ENCODE measurements around the gene BCL3. TPM values are rescaled to one million over a fixed set of nuclear protein-coding genes. Genes with fewer than 3 reads are reported as not detected.
A peak's percentile ranks its signal among the peaks of the same experiment; 100 is the strongest.

The BCL3 gene
- total RNA-seq, 2 experiments from 2014 or later, result 63.4 to 66.6 TPM

GRCh38 chr19:44792281-44792680, 43.8 kb downstream of the BCL3 start:
- DNase-seq, result no peak
- Mint-ChIP-seq H3K9me3 (no peaks in the 10 kb centered on the region), H3K27ac (no peak overlapping the region), H3K4me1 (peaks cover 9% of the 10 kb centered on the region), H3K27me3 (no peaks in the 10 kb centered on the region), H3K4me3 (no peak overlapping the region), H3K36me3 (ENCODE audit: low read depth) (no peaks in the 10 kb centered on the region)
- CTCF ChIA-PET, result interaction anchor here (1.1 kb wide), 1 partner anchor 68 kb away, joined by 3 read pairs; no protein-coding TSS in a partner anchor
- POLR2A ChIA-PET, result no interaction called here

GRCh38 chr19:44794610-44795009, 46.1 kb downstream of the BCL3 start:
- ChIA-PET CTCF (interaction anchor here (0.8 to 1.2 kb wide), 2 partner anchors 12 to 24 kb away, joined by 3 to 4 read pairs; no protein-coding TSS in a partner anchor), POLR2A (no interaction called here)
- Mint-ChIP-seq H3K36me3 (ENCODE audit: low read depth) (no peaks in the 10 kb centered on the region), H3K4me3 (no peak overlapping the region), H3K27ac (no peak overlapping the region), H3K27me3 (no peaks in the 10 kb centered on the region), H3K9me3 (no peaks in the 10 kb centered on the region), H3K4me1 (peaks cover 20% of the 10 kb centered on the region)
- no peak for DNase-seq

GRCh38 chr19:44795398-44795987, 47.0 kb downstream of the BCL3 start:
- Mint-ChIP-seq H3K4me1 (peaks cover 22% of the 10 kb centered on the region), H3K36me3 (ENCODE audit: low read depth) (no peaks in the 10 kb centered on the region), H3K27ac (no peak overlapping the region), H3K27me3 (no peaks in the 10 kb centered on the region), H3K4me3 (no peak overlapping the region), H3K9me3 (no peaks in the 10 kb centered on the region)
- CTCF ChIA-PET, result interaction anchor here (0.8 to 1.4 kb wide), 2 partner anchors 11 to 71 kb away, joined by 3 to 6 read pairs; no protein-coding TSS in a partner anchor
- POLR2A ChIA-PET, result no interaction called here
- DNase-seq, result no peak

- no peaks in the 10 kb centered on the region for H3K9me3 Mint-ChIP-seq
- ChIA-PET POLR2A (no interaction called here), CTCF (interaction anchor here (1.4 to 1.9 kb wide), 2 partner anchors 12 to 72 kb away, joined by 4 to 6 read pairs; no protein-coding TSS in a partner anchor)
- H3K27me3 Mint-ChIP-seq, result no peaks in the 10 kb centered on the region
- no peak overlapping the region for H3K4me3 Mint-ChIP-seq
- no peak overlapping the region for H3K27ac Mint-ChIP-seq
- H3K4me1 Mint-ChIP-seq, result peaks cover 22% of the 10 kb centered on the region
- peak; percentile 18 for DNase-seq
- H3K36me3 Mint-ChIP-seq (ENCODE audit: low read depth), result no peaks in the 10 kb centered on the region
Measured at GRCh38 chr19:44796701-44797115, 48.2 kb downstream of the BCL3 start.

GRCh38 chr19:44799627-44800346, 51.3 kb downstream of the BCL3 start:
- ChIA-PET CTCF (interaction anchor here (1.1 to 2.1 kb wide), 3 partner anchors 29 to 76 kb away, joined by 3 to 9 read pairs (median 5); no protein-coding TSS in a partner anchor), POLR2A (no interaction called here)
- H3K4me1 Mint-ChIP-seq, result peaks cover 22% of the 10 kb centered on the region
- peaks cover 2% of the 10 kb centered on the region for H3K27me3 Mint-ChIP-seq
- H3K9me3 Mint-ChIP-seq, result no peaks in the 10 kb centered on the region
- no peaks in the 10 kb centered on the region for H3K36me3 Mint-ChIP-seq (ENCODE audit: low read depth)
- H3K4me3 Mint-ChIP-seq, result no peak overlapping the region
- H3K27ac Mint-ChIP-seq, result no peak overlapping the region
- no peak for DNase-seq

GRCh38 chr19:44800461-44800860, 52.0 kb downstream of the BCL3 start:
- Mint-ChIP-seq H3K27ac (no peak overlapping the region), H3K4me3 (no peak overlapping the region)
- POLR2A ChIA-PET, result no interaction called here

GRCh38 chr19:44803442-44804428, 55.2 kb downstream of the BCL3 start:
- Mint-ChIP-seq H3K4me3 (no peak overlapping the region), H3K9me3 (no peaks in the 10 kb centered on the region), H3K36me3 (ENCODE audit: low read depth) (no peaks in the 10 kb centered on the region), H3K4me1 (peaks cover 5% of the 10 kb centered on the region), H3K27me3 (peaks cover 15% of the 10 kb centered on the region), H3K27ac (no peak overlapping the region)
- CTCF ChIA-PET, result interaction anchor here (0.9 to 1.8 kb wide), 2 partner anchors 42 to 80 kb away, joined by 3 to 4 read pairs; partner anchors contain the start of gene NECTIN2
- POLR2A ChIA-PET, result no interaction called here
- no peak for DNase-seq

More at GRCh38 chr19:44800461-44800860, 52.0 kb downstream of the BCL3 start:
- DNase-seq, result peak; percentile 88
- Mint-ChIP-seq H3K9me3 (no peaks in the 10 kb centered on the region), H3K36me3 (ENCODE audit: low read depth) (no peaks in the 10 kb centered on the region), H3K4me1 (peaks cover 22% of the 10 kb centered on the region), H3K27me3 (peaks cover 4% of the 10 kb centered on the region)
- CTCF ChIA-PET, result no interaction called here

GRCh38 chr19:44806291-44806690, 57.8 kb downstream of the BCL3 start:
- Mint-ChIP-seq H3K9me3 (no peaks in the 10 kb centered on the region), H3K4me3 (no peak overlapping the region), H3K4me1 (no peaks in the 10 kb centered on the region), H3K27ac (no peak overlapping the region), H3K36me3 (ENCODE audit: low read depth) (no peaks in the 10 kb centered on the region), H3K27me3 (peaks cover 21% of the 10 kb centered on the region)
- POLR2A ChIA-PET, result no interaction called here
- DNase-seq, result no peak
- CTCF ChIA-PET, result interaction anchor here (0.7 to 1.2 kb wide), 2 partner anchors 11 to 92 kb away, joined by 3 read pairs; no protein-coding TSS in a partner anchor

GRCh38 chr19:44807162-44807561, 58.7 kb downstream of the BCL3 start:
- H3K36me3 Mint-ChIP-seq (ENCODE audit: low read depth), result no peaks in the 10 kb centered on the region
- H3K27ac Mint-ChIP-seq, result no peak overlapping the region
- ChIA-PET POLR2A (no interaction called here), CTCF (interaction anchor here (0.7 kb wide), 1 partner anchor 91 kb away, joined by 3 read pairs; no protein-coding TSS in a partner anchor)
- peaks cover 21% of the 10 kb centered on the region for H3K27me3 Mint-ChIP-seq
- H3K4me3 Mint-ChIP-seq, result no peak overlapping the region
- no peak for DNase-seq
- no peaks in the 10 kb centered on the region for H3K4me1 Mint-ChIP-seq
- no peaks in the 10 kb centered on the region for H3K9me3 Mint-ChIP-seq

GRCh38 chr19:44807652-44808462, 59.3 kb downstream of the BCL3 start:
- H3K27me3 Mint-ChIP-seq, result peaks cover 18% of the 10 kb centered on the region
- ChIA-PET POLR2A (no interaction called here), CTCF (no interaction called here)
- H3K4me3 Mint-ChIP-seq, result no peak overlapping the region
- H3K27ac Mint-ChIP-seq, result no peak overlapping the region
- no peaks in the 10 kb centered on the region for H3K36me3 Mint-ChIP-seq (ENCODE audit: low read depth)
- DNase-seq, result no peak
- no peaks in the 10 kb centered on the region for H3K4me1 Mint-ChIP-seq
- no peaks in the 10 kb centered on the region for H3K9me3 Mint-ChIP-seq

GRCh38 chr19:44808463-44809371, 60.2 kb downstream of the BCL3 start, which contains the start of gene BCAM:
TSS of gene BCAM (plus strand) at chr19:44809103. CDS start at chr19:44809125, 22 bp downstream.
- no peak within 1 kb of the TSS for H3K27ac Mint-ChIP-seq
- no peaks in the 10 kb centered on the region for H3K4me1 Mint-ChIP-seq
- no peaks in the 10 kb centered on the region for H3K9me3 Mint-ChIP-seq
- H3K27me3 Mint-ChIP-seq, result peaks cover 18% of the 10 kb centered on the region
- ChIA-PET CTCF (no interaction called here), POLR2A (interaction anchor here (1.3 kb wide), 1 partner anchor 10 kb away, joined by 3 read pairs; no protein-coding TSS in a partner anchor)
- no peaks in the 10 kb centered on the region for H3K36me3 Mint-ChIP-seq (ENCODE audit: low read depth)
- DNase-seq, result no peak
- H3K4me3 Mint-ChIP-seq, result no peak within 1 kb of the TSS
